Trophoblast cell (in vitro differentiated cells and primary cell): ENCODE results near the gene PHACTR1.
A peak's percentile ranks its signal among the peaks of the same experiment; 100 is the strongest.

Source experiments
- DNase-seq, 2 donors: peaks; one replicate each; pipeline ENCODE4 v3.0.0-alpha.2; 2016
- H2AFZ ChIP-seq: 2 replicates; pipeline ENCODE4 v1.6.1; 2013; ENCODE audit warnings: low read length, moderate library complexity, mild to moderate bottlenecking; ENCODE audit not compliant: insufficient read depth, poor library complexity
- H2AK5ac ChIP-seq: 2 replicates; pipeline ENCODE4 v1.6.1; 2013; ENCODE audit warnings: mild to moderate bottlenecking, low read length
- H2BK120ac ChIP-seq: 2 replicates; pipeline ENCODE4 v1.6.1; 2013; ENCODE audit warnings: low read length, mild to moderate bottlenecking, moderate library complexity; ENCODE audit not compliant: insufficient read depth, poor library complexity
- H2BK12ac ChIP-seq: 2 replicates; pipeline ENCODE4 v1.6.1; 2013; ENCODE audit warnings: mild to moderate bottlenecking, low read length, moderate library complexity
- H2BK5ac ChIP-seq: 2 replicates; pipeline ENCODE4 v1.6.1; 2013; ENCODE audit warnings: low read length, low read depth, moderate library complexity, mild to moderate bottlenecking; ENCODE audit not compliant: poor library complexity
- H3K14ac ChIP-seq: 2 replicates; pipeline ENCODE4 v1.6.1; 2013; ENCODE audit warnings: mild to moderate bottlenecking, low read length
- H3K18ac ChIP-seq: 2 replicates; pipeline ENCODE4 v1.6.1; 2013; ENCODE audit warnings: mild to moderate bottlenecking, low read length
- H3K23ac ChIP-seq: 2 replicates; pipeline ENCODE4 v1.6.1; 2013; ENCODE audit warnings: low read length
- H3K27ac ChIP-seq: 2 replicates; pipeline ENCODE4 v1.5.1; 2013; ENCODE audit warnings: low read depth, mild to moderate bottlenecking, inconsistent platforms, low read length, moderate library complexity
- H3K27me3 ChIP-seq: 2 replicates; pipeline ENCODE4 v1.6.1; 2013; ENCODE audit warnings: inconsistent platforms, mild to moderate bottlenecking, low read length, moderate library complexity; ENCODE audit not compliant: insufficient read depth
- H3K36me3 ChIP-seq, 2 experiments: 1 replicate in 1 of 2; 2 replicates in 1 of 2; pipeline ENCODE4 v1.6.1; 2013; ENCODE audit warnings: low read length in 2 of 2, mild to moderate bottlenecking in 2 of 2, moderate library complexity in 1 of 2; ENCODE audit not compliant: insufficient read depth in 2 of 2, control insufficient read depth in 1 of 2
- H3K4ac ChIP-seq: 2 replicates; pipeline ENCODE4 v1.6.1; 2013; ENCODE audit warnings: low read depth, mild to moderate bottlenecking, low read length, moderate library complexity
- H3K4me1 ChIP-seq, 2 experiments: 1 replicate in 1 of 2; 2 replicates in 1 of 2; pipeline ENCODE4 v1.6.1; 2013; ENCODE audit warnings: low read length in 2 of 2, mild to moderate bottlenecking in 2 of 2, moderate library complexity in 1 of 2; ENCODE audit not compliant: insufficient read depth in 2 of 2, control insufficient read depth in 1 of 2
- H3K4me2 ChIP-seq: 2 replicates; pipeline ENCODE4 v1.6.1; 2013; ENCODE audit warnings: inconsistent platforms, mild to moderate bottlenecking, low read length, moderate library complexity
- H3K4me3 ChIP-seq: 2 replicates; pipeline ENCODE4 v1.5.1; 2013; ENCODE audit warnings: mild to moderate bottlenecking, low read depth, low read length, inconsistent platforms
- H3K79me1 ChIP-seq: one replicate; pipeline ENCODE4 v1.6.1; 2013; ENCODE audit warnings: low read length
- H3K79me2 ChIP-seq: 2 replicates; pipeline ENCODE4 v1.6.1; 2013; ENCODE audit warnings: low read length, mild to moderate bottlenecking; ENCODE audit not compliant: control insufficient read depth, insufficient read depth, poor library complexity
- H3K9ac ChIP-seq: 2 replicates; pipeline ENCODE4 v1.6.1; 2013; ENCODE audit warnings: mild to moderate bottlenecking, low read length
- H3K9me3 ChIP-seq: 2 replicates; pipeline ENCODE4 v1.6.1; 2013; ENCODE audit warnings: low read depth, mild to moderate bottlenecking, control low read depth, inconsistent platforms, low read length; ENCODE audit not compliant: insufficient read depth
- H4K12ac ChIP-seq: 2 replicates; pipeline ENCODE4 v1.6.1; 2013; ENCODE audit warnings: low read depth, mild to moderate bottlenecking, low read length, moderate library complexity
- H4K8ac ChIP-seq: 2 replicates; pipeline ENCODE4 v1.6.1; 2013; ENCODE audit warnings: low read depth, mild to moderate bottlenecking, low read length, moderate library complexity
- H4K91ac ChIP-seq: one replicate; pipeline ENCODE4 v1.6.1; 2013; ENCODE audit warnings: low read depth, mild to moderate bottlenecking, low read length, moderate library complexity
- WGBS: extraction: QIAGEN DNeasy Blood & Tissue Kit; methylation state at CpG from one replicate; pipeline ENCODE4 v1.1.7; 2013; ENCODE audit warnings: missing lambda C conversion rate; ENCODE audit not compliant: insufficient read length, insufficient coverage; ENCODE audit errors: extremely low coverage; 5-methylcytosine and 5-hydroxymethylcytosine counted together

The PHACTR1 gene

GRCh38 chr6:13113376-13113775 lies 396.8 kb downstream of the PHACTR1 start:
- Histone ChIP-seq H2BK12ac (no peak overlapping the region), H3K4me1 (no peaks in the 10 kb centered on the region), H3K4ac (no peak overlapping the region), H3K9me3 (no peaks in the 10 kb centered on the region), H3K36me3 (no peaks in the 10 kb centered on the region), H4K12ac (no peak overlapping the region), H3K14ac (no peak overlapping the region), H2BK5ac (no peak overlapping the region), H2AFZ (no peak overlapping the region), H4K91ac (no peak overlapping the region), H3K23ac (no peak overlapping the region), H2AK5ac (no peak overlapping the region), H3K27ac (no peak overlapping the region), H2BK120ac (no peak overlapping the region), H3K4me3 (no peak overlapping the region), H3K27me3 (no peaks in the 10 kb centered on the region), H4K8ac (no peak overlapping the region), H3K4me2 (no peak overlapping the region), H3K18ac (no peak overlapping the region), H3K79me2 (no peaks in the 10 kb centered on the region), H3K9ac (no peak overlapping the region), H3K79me1 (no peaks in the 10 kb centered on the region)
- no CpG with 5 or more reads among the region's 5 CpGs for WGBS
- no peak for DNase-seq

- H3K4ac ChIP-seq: no peak overlapping the region
- no peak overlapping the region for H2BK120ac ChIP-seq
- no peaks in the 10 kb centered on the region for H3K27me3 ChIP-seq
- H3K27ac ChIP-seq: no peak overlapping the region
- no peaks in the 10 kb centered on the region for H3K79me2 ChIP-seq
- no peak for DNase-seq
- no peak overlapping the region for H4K12ac ChIP-seq
- no peak overlapping the region for H3K18ac ChIP-seq
- no peak overlapping the region for H3K4me3 ChIP-seq
- no peak overlapping the region for H2BK12ac ChIP-seq
- H2BK5ac ChIP-seq: no peak overlapping the region
- no peak overlapping the region for H2AFZ ChIP-seq
- no peaks in the 10 kb centered on the region for H3K4me1 ChIP-seq
- H3K23ac ChIP-seq: no peak overlapping the region
- H3K9me3 ChIP-seq: no peaks in the 10 kb centered on the region
- no peak overlapping the region for H4K91ac ChIP-seq
- H3K14ac ChIP-seq: no peak overlapping the region
- H3K9ac ChIP-seq: no peak overlapping the region
- no peaks in the 10 kb centered on the region for H3K79me1 ChIP-seq
- H3K36me3 ChIP-seq: no peaks in the 10 kb centered on the region
- no peak overlapping the region for H4K8ac ChIP-seq
- H3K4me2 ChIP-seq: no peak overlapping the region
- WGBS: no CpG with 5 or more reads among the region's 5 CpGs
- no peak overlapping the region for H2AK5ac ChIP-seq
Observed at GRCh38 chr6:13113981-13114593, 397.5 kb downstream of the PHACTR1 start.

- Histone ChIP-seq H3K9ac (no peak overlapping the region), H3K4ac (no peak overlapping the region), H3K27ac (no peak overlapping the region), H4K91ac (no peak overlapping the region), H4K12ac (no peak overlapping the region), H3K79me1 (no peaks in the 10 kb centered on the region), H3K4me3 (no peak overlapping the region), H3K27me3 (no peaks in the 10 kb centered on the region), H4K8ac (no peak overlapping the region), H2AK5ac (no peak overlapping the region), H3K23ac (no peak overlapping the region), H3K4me2 (no peak overlapping the region), H3K4me1 (no peaks in the 10 kb centered on the region), H3K18ac (no peak overlapping the region), H2BK120ac (no peak overlapping the region), H2BK5ac (no peak overlapping the region), H2AFZ (no peak overlapping the region), H3K14ac (no peak overlapping the region), H3K36me3 (no peaks in the 10 kb centered on the region), H3K79me2 (no peaks in the 10 kb centered on the region), H3K9me3 (no peaks in the 10 kb centered on the region), H2BK12ac (no peak overlapping the region)
- WGBS: no CpG with 5 or more reads among the region's 1 CpG
- no peak for DNase-seq
Observed at GRCh38 chr6:13116155-13116554, 399.6 kb downstream of the PHACTR1 start.

GRCh38 chr6:13117570-13117969 lies 401.0 kb downstream of the PHACTR1 start:
- no peak overlapping the region for H3K18ac ChIP-seq
- H3K4me1 ChIP-seq: no peaks in the 10 kb centered on the region
- H3K79me1 ChIP-seq: no peaks in the 10 kb centered on the region
- H3K23ac ChIP-seq: no peak overlapping the region
- H3K4ac ChIP-seq: no peak overlapping the region
- no peaks in the 10 kb centered on the region for H3K36me3 ChIP-seq
- no peak overlapping the region for H2BK5ac ChIP-seq
- no peak overlapping the region for H2AK5ac ChIP-seq
- H4K12ac ChIP-seq: no peak overlapping the region
- H3K9ac ChIP-seq: peak overlapping the region; percentile 56
- no peak overlapping the region for H4K91ac ChIP-seq
- no peak for DNase-seq
- whole genome bisulfite sequencing: no CpG with 5 or more reads among the region's 6 CpGs
- no peak overlapping the region for H2AFZ ChIP-seq
- H3K14ac ChIP-seq: no peak overlapping the region
- H2BK120ac ChIP-seq: no peak overlapping the region
- no peak overlapping the region for H2BK12ac ChIP-seq
- H3K27ac ChIP-seq: no peak overlapping the region
- no peaks in the 10 kb centered on the region for H3K9me3 ChIP-seq
- H3K79me2 ChIP-seq: no peaks in the 10 kb centered on the region
- no peak overlapping the region for H3K4me3 ChIP-seq
- H4K8ac ChIP-seq: no peak overlapping the region
- H3K4me2 ChIP-seq: no peak overlapping the region
- no peaks in the 10 kb centered on the region for H3K27me3 ChIP-seq
